HG02884 (cell line): Measurements from ENCODE around the gene SLC2A1.
"Not testable (repeated sequence)": the region's sequence is repeated elsewhere in the genome, so short reads cannot be mapped to it uniquely, and the experiment has no call there.

ENCODE experiments used
- ATAC-seq: cut with Tn5 transposase; IDR thresholded peaks from one replicate; pipeline ENCODE4 v1.9.1; 2021; ENCODE audit warnings: mild to moderate bottlenecking, moderate library complexity; ENCODE audit not compliant: unreplicated experiment

Gene SLC2A1

DNA sequence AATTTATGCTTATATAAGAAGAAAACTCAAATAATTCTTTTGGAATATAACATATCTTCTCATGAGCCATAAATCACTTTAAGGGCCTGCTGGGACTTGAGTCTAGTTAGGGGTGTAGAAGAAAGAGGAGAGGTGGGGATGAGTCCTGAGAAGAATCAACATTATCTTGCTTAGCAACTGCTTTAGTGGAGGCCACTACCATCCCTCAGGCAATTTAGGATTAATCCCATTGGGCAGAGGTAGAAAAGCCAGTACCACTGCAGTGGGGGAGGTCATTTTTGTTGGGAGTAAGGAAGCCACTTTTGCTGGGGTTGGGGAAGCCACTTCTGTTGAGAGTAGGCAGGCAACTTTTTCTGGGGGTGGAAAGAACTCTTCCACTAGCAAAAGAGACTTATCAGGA is 47.7 kb downstream of the SLC2A1 start:
- no peak for ATAC-seq

DNA sequence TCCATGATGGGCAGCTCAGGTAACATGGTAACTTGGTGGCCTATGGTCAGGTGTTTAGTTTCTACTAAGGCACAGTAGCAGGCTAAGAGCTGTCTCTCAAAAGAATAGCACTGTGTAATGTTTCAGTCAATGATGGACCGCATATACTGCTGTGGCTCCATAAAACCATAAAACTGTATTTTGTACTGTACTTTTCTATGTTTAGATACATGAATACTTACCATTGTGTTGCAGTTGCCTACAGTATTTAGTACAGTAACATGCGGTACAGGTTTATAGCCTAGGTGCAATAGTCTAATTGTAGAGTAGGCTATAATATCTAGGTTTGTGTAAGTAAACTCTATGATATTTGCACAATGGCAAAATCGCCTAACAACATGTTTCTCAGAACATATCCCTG is 50.6 kb downstream of the SLC2A1 start:
- no peak for ATAC-seq

DNA sequence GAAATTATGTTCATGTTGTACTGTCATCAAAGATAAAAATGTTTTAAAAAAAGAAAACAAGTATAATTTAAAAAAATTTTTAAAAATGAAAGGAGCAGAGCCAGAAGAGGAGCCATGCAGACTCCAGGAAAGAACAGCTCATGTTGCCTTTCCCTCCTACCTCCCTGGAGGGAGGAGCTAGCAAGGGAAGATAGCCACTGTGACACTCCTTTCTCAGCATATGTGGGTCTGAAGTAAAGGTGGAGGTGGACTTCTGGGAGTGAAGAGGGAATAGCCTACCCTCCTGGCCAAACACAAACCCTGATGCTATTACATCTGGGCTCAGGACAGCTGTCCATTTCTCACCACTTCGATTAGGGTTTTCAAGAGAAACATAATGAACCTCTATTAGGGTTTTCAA is 54.2 kb downstream of the SLC2A1 start:
- no peak for ATAC-seq

DNA sequence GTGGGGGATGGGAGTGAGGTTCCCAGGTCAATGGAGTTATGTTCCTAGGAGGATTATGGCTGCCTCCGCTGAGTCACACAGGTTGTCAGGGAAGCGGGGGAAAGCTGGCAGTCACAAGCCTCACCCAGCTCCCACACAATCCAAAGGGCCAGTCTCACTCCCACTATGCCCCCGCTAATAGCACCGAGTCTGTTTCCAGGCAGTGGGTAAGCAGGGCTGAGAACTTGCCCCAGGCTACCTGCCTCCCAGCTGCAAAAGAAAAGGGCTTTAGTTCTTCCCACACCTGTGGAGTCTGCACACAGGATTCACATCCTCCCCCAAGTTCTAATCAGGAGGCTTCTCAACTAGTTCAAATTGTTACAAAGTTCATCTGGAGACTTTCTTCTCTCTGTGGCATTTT is 58.7 kb downstream of the SLC2A1 start:
- not testable (repeated sequence) for ATAC-seq

DNA sequence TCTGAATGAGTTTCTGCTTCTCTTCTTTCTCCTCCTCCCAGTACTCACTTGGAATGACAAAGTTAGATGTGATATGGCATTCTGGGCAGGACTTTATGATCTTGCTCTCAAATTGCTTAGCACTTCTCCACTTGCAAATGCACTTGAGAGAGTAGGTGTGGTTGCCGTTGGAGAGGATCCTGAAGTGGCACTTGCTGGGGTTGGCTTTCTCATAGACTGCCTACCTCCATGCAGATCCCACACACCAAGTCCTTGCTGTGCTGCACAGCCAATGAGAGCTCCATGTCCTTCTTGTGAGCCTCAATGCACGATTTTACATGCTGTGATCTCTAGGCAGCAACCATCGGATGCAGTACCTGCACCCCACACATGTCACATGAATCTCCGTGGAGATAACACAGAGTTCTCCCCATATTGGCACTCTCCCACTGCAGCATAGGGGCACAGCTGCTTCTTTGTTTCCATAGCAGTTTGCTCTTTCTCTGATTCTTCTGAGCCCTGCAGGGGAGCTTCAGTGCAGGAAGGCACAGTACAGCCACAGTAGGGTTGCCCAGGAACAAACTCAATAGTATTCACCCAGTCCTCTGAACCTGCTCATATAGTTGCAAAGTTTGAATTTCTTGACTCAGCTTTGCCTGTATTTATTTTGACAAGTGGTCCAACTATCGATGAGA is 67.1 kb downstream of the SLC2A1 start:
- no peak for ATAC-seq

DNA sequence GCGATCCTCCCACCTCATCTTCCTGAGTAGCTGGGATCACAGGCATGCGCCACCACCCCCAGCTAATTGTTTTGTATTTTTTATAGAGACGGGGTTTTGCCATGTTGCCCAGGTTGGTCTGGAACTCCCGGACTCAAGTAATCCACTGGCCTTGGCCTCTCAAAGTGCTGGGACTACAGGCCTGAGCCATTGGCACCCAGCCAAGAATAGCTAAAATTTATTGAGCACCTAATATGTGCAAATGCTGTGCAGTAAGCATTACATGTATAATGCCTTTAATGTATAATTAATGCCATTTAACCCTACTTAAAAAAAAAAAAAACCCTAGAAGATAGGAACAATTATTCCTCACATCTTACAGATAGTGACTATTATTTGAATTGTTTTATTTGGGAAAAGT is 69.4 kb downstream of the SLC2A1 start:
- ATAC-seq = no peak

DNA sequence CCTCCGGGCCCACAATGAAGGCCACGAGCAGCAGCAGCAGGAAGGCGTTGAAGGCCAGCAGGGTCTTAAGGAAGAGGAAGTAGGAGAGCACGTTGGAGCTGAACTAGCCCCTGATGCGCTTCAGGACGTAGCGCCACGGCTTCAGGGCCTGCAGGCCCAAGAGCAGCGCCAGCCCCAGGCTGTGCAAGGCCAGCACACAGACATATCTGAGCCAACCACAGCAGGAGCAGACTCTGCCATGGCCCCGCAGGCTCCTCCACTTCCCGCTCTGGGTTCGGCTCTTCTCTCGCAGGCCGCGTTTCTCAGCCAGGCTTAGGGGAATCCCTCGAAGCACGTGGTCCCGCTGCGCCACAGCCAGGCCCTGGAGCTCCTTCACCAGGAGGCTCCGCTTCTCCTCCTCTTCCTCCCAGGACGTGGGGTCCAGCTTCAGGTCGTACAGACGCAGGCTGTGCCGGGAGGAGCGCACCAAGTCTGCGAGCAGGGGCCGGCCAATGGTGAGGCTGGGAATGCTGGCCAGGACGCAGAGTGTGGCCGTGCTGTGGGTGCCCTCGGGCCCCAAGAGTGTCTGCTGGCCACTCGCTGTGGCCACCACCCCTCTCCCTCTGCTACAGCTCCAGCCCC is 70.5 kb downstream of the SLC2A1 start:
- ATAC-seq = no peak

DNA sequence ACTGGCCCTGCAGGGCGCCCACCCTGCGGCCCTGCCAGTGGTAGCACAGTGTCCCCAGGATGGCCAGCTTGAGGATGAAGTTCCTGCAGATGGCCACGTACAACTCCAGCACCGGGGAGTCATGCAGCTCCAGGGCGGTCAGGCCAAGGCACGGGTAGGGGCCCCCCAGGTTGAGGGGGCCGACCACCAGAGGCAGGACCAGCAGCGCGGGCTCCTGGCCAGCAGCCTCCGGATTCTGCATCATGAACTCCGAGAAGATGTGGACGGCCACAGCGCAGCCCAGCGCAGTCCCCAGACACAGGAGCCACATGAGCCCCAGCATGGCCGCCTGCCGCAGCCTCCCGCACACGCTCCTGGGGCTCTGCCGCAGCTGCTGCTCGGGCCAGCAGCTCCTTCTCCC is 71.3 kb downstream of the SLC2A1 start:
- no peak for ATAC-seq

DNA sequence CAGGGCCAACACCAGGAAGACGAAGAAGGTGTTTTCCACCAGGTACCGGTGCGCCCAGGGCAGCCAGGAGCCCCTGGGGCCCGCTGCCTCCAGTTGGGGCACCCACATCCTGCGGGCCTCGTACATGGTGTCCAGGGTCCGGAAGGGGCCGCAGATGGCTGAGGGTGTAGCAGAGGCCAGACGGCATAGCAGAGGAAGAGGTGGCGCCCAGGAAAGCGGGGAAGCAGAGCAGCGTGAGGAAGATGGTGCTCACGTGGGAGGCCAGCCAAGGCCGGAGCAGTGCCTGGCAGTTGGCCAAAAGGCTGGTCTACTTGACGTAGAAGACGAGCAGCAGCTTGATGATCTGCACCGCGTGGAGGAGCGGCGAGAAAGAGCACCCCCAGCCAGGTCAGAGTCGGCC is 71.9 kb downstream of the SLC2A1 start:
- ATAC-seq = no peak

DNA sequence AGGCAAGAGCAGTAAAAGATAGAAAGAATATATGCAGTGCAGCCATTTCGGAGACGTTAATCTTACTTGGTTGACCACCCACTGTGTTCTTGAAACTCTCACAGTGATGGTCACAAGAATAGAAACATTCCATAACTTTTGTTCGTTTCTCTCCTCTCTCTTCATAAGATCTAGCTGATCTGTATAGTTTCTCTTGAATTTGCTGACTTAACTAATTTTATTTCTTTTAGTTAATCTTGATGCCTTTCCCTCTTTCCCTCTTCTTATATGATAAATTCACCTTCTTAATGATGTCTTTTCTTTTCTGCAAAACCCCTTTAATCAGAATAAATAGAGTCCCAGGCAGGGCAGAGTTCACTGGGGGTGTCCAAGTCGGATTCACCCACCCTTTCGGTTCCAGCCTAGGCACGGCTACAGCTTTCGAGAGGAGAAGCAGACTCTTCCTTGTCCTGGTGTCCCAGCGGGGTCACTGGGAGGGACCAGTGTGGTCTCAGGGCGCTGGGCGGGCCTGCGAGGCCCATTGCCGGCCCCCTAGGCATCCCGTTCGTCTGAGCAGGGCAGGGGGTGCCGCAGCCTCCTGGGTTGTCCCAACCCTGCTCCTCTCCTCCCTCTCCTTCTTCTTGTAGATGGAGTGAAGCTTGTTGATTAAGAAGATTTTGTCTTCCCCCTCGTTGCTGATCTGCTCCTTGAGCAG is 72.5 kb downstream of the SLC2A1 start:
- no peak for ATAC-seq

DNA sequence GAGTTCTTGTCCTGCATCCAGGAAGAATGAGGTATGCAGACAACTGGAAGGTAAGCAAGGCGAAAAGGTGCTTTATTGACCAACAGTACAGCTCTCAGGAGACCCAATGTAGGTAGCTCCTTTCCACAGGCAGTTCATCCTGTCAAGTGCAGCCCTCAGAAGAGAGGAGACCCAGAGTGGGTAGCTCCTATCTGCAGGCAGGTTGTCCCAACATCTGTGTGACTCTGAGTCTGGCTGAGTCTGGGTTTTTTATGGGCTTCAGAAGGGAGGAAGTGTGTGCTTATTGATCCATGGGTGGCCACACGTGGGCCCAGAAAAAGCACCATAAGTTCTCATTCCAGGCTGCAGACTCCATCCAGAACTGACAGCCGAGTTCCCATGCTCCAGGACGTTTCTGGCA is 78.3 kb downstream of the SLC2A1 start:
- ATAC-seq = no peak

DNA sequence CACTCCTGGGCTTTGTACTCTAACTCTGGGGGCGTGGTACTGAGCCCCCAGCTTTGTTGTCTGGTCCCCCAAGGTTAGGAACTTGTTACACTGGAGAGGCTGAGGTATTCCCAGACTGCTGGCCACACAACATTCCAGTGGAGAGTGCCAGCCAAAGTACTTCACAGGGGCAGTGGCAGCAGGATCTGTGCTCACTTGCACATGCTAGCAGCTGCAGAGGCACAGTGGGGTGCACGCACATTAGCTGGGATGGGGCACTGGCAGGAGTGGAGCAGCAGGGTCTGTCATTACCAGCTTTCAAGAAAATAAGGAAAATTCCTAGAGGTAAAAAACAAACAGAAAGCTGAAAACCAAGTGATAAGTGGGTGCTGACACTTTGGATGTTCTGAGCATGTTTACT is 81.3 kb downstream of the SLC2A1 start:
- ATAC-seq = no peak

DNA sequence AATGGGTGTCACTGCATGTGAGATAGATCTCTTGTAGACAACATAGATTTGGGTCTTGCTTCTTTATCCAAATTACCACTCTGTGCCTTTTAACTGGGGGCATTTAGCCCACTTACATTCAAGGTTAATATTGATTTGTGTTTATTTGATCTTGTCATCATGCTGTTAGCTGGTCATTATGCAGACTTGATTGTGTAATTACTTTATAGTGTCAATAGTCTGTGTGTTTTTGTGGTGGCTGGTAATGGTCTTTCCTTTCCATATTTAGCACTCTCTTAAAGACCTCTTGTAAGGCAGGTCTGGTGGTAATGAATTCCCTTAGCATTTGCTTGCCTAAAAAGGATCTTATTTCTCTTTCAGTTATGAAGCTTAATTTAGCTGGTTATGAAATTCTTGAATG is 82.7 kb downstream of the SLC2A1 start:
- ATAC-seq = no peak
